Keratinocyte (primary cell): Measurements from ENCODE around the gene CHIT1. TPM values are rescaled to one million over a fixed set of nuclear protein-coding genes. Genes with fewer than 3 reads are reported as not detected.
"Not testable (repeated sequence)": the region's sequence is repeated elsewhere in the genome, so short reads cannot be mapped to it uniquely, and the experiment has no call there.

ENCODE experiments used
- DNase-seq: peaks from one replicate; pipeline ENCODE4 v3.0.0-alpha.2; 2011; ENCODE audit warnings: low read depth, missing footprints, low spot score
- FAIRE-seq: peaks from 2 replicates; lab custom pipeline; 2011; peaks lifted over from hg19 to GRCh38; lab: Jason Lieb, UNC
- H2AFZ ChIP-seq: 2 replicates; pipeline ENCODE4 v1.6.0; 2012; ENCODE audit warnings: low read length, control low read depth, inconsistent platforms; ENCODE audit not compliant: control insufficient read depth
- H3K27ac ChIP-seq: 2 replicates; pipeline ENCODE4 v1.5.1; 2011; ENCODE audit warnings: low read length; ENCODE audit not compliant: control insufficient read depth, insufficient read depth
- H3K27me3 ChIP-seq: 3 replicates; pipeline ENCODE4 v1.6.0; 2011; ENCODE audit warnings: low read length; ENCODE audit not compliant: control insufficient read depth, insufficient read depth; ENCODE audit errors: extremely low read depth
- H3K36me3 ChIP-seq, 2 experiments: 2 replicates in 1 of 2; 3 replicates in 1 of 2; pipeline ENCODE4 v1.5.1; 2011; ENCODE audit warnings: low read length in 2 of 2, mild to moderate bottlenecking in 1 of 2; ENCODE audit not compliant: control insufficient read depth in 2 of 2, insufficient read depth in 2 of 2; ENCODE audit errors: extremely low read depth in 1 of 2
- H3K4me1 ChIP-seq: 3 replicates; pipeline ENCODE4 v1.5.1; 2011; ENCODE audit warnings: low read length; ENCODE audit not compliant: control insufficient read depth, insufficient read depth; ENCODE audit errors: extremely low read depth
- H3K4me2 ChIP-seq: 3 replicates; pipeline ENCODE4 v1.6.0; 2011; ENCODE audit warnings: low read depth, low read length; ENCODE audit not compliant: control insufficient read depth, insufficient read depth; ENCODE audit errors: extremely low read depth
- H3K4me3 ChIP-seq, 3 experiments: fragments of 200-600 bp in 1 of 3; sonication (generic) in 1 of 3; 2 replicates in 2 of 3; 3 replicates in 1 of 3; pipeline ENCODE4 v1.5.1; 2011 to 2016; ENCODE audit warnings: low read length in 3 of 3, mild to moderate bottlenecking in 3 of 3, control low read depth in 2 of 3, inconsistent platforms in 1 of 3, low read depth in 1 of 3, mixed read lengths in 1 of 3, mixed run types in 1 of 3, moderate library complexity in 1 of 3; ENCODE audit not compliant: control insufficient read depth in 2 of 3, insufficient read depth in 2 of 3; ENCODE audit errors: extremely low read depth in 1 of 3
- H3K79me2 ChIP-seq: 2 replicates; pipeline ENCODE4 v1.6.0; 2012; ENCODE audit warnings: low read length; ENCODE audit not compliant: control insufficient read depth, insufficient read depth
- H3K9ac ChIP-seq: 3 replicates; pipeline ENCODE4 v1.6.0; 2011; ENCODE audit warnings: low read length; ENCODE audit not compliant: control insufficient read depth, insufficient read depth; ENCODE audit errors: extremely low read depth
- H3K9me1 ChIP-seq: 3 replicates; pipeline ENCODE4 v1.6.0; 2011; ENCODE audit warnings: low read length; ENCODE audit not compliant: control insufficient read depth, insufficient read depth; ENCODE audit errors: extremely low read depth
- H3K9me3 ChIP-seq: 2 replicates; pipeline ENCODE4 v1.5.1; 2012; ENCODE audit warnings: low read depth, low read length; ENCODE audit not compliant: control insufficient read depth
- H4K20me1 ChIP-seq: 3 replicates; pipeline ENCODE4 v1.6.0; 2011; ENCODE audit warnings: low read length; ENCODE audit not compliant: control insufficient read depth, insufficient read depth; ENCODE audit errors: extremely low read depth
- EZH2 ChIP-seq: IDR thresholded peaks from one replicate; pipeline ENCODE4 v1.6.1; 2012; ENCODE audit warnings: inconsistent platforms, mild to moderate bottlenecking, low read length, moderate library complexity
- dilution Hi-C: fragments of 300-500 bp; cut with MboI; formaldehyde crosslinking; loops from one replicate; pipeline ENCODE4 v1.7.0; 2020; ENCODE audit warnings: low sequenced_read_pairs; ENCODE audit not compliant: extremely low pct_ligation_motif_present
- polyA plus RNA-seq, 5 experiments: library from polyadenylated mRNA; depleted of rRNA in 3 of 5; stranded (reverse) in 3 of 5; stranded (forward) in 1 of 5; unstranded in 1 of 5; fragments of >200 nt; gene quantifications; 1 replicate in 1 of 5; 2 replicates in 3 of 5; 3 replicates in 1 of 5; pipeline versions ENCODE4 v1.2.1 to v1.2.3, GENCODE V29; 2011 to 2012; ENCODE audit warnings: missing spikeins in 2 of 5, low read depth in 1 of 5, low replicate concordance in 1 of 5
- TF ChIP-seq, protein P1 (sequence below), 3 experiments: IDR thresholded peaks in 1 of 3; conservative IDR thresholded peaks in 1 of 3; optimal IDR thresholded peaks in 1 of 3; 2 replicates in 2 of 3; 3 replicates in 1 of 3; pipeline versions ENCODE3 to v1.5.1; 2011; ENCODE audit warnings: low read length in 3 of 3, mild to moderate bottlenecking in 3 of 3, moderate library complexity in 2 of 3, control low read depth in 1 of 3, inconsistent platforms in 1 of 3; ENCODE audit not compliant: insufficient read depth in 2 of 3; ENCODE audit errors: extremely low read depth in 1 of 3

CHIT1 gene
- polyA plus RNA-seq, 1 donor (not counting 4 experiments of a cell fraction or from before 2014, with no cell fraction given) = not detected

DNA sequence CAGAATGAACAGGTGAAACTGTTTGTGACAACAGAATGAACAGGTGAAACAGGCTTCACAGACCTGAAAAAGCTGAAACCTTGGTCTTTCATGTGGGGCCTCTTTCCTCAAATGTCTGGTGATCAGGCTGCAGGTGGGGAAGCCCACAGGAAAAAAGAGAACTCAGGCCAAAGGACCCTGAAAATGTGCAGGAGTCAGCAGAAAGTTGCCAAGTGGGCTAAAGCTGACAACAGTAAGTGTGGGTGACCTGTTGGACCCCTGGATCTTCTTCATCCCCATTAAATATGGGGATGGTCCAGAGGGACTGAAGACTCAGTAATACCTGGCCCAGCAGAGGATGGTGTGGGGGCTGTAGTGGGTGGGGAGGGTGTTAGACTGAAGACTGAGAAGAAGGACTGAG lies 9.1 kb upstream of the CHIT1 start:
- TF ChIP-seq EZH2 = no peak
- TF ChIP-seq, protein P1, sequence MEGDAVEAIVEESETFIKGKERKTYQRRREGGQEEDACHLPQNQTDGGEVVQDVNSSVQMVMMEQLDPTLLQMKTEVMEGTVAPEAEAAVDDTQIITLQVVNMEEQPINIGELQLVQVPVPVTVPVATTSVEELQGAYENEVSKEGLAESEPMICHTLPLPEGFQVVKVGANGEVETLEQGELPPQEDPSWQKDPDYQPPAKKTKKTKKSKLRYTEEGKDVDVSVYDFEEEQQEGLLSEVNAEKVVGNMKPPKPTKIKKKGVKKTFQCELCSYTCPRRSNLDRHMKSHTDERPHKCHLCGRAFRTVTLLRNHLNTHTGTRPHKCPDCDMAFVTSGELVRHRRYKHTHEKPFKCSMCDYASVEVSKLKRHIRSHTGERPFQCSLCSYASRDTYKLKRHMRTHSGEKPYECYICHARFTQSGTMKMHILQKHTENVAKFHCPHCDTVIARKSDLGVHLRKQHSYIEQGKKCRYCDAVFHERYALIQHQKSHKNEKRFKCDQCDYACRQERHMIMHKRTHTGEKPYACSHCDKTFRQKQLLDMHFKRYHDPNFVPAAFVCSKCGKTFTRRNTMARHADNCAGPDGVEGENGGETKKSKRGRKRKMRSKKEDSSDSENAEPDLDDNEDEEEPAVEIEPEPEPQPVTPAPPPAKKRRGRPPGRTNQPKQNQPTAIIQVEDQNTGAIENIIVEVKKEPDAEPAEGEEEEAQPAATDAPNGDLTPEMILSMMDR (optimal IDR thresholded peaks at IDR 0.05 in 1 of 3, IDR thresholded peaks at IDR 0.05 in 1 of 3, conservative IDR thresholded peaks at IDR 0.05 in 1 of 3; ENCODE audit: extremely low read depth in 1 of 3, insufficient read depth in 2 of 3, low read length in 3 of 3) = no peak
- no peak overlapping the region for H3K4me2 ChIP-seq
- H3K79me2 ChIP-seq = no peaks in the 10 kb centered on the region
- FAIRE-seq (no peak), DNase-seq (no peak)
- no peak overlapping the region for H3K4me3 ChIP-seq
- no peaks in the 10 kb centered on the region for H3K9me1 ChIP-seq
- no peak overlapping the region for H3K9ac ChIP-seq
- no peaks in the 10 kb centered on the region for H3K36me3 ChIP-seq
- H4K20me1 ChIP-seq = no peaks in the 10 kb centered on the region
- H2AFZ ChIP-seq = no peak overlapping the region
- no peaks in the 10 kb centered on the region for H3K9me3 ChIP-seq
- dilution Hi-C loops = no loop called here
- H3K27ac ChIP-seq = no peak overlapping the region
- H3K27me3 ChIP-seq = no peaks in the 10 kb centered on the region
- H3K4me1 ChIP-seq = no peaks in the 10 kb centered on the region

DNA sequence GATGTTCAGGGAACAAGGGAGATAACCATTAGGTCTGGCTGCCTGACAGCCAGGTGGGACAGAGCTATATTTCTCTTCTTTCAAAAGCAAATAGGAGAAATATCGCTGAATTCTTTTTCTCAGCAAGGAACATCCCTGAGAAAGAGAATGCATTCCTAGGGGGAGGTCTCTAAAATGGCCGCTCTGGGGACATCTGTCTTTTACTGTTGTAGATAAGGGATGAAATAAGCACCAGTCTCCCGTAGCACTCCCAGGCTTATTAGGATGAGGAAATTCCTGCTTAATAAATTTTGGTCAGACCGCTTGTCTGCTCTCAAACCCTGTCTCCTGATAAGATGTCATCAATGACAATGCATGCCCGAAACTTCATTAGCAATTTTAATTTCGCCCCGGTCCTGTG lies 5.4 kb upstream of the CHIT1 start:
- FAIRE-seq, H3K27me3 ChIP-seq, dilution Hi-C loops: not testable (repeated sequence)

DNA sequence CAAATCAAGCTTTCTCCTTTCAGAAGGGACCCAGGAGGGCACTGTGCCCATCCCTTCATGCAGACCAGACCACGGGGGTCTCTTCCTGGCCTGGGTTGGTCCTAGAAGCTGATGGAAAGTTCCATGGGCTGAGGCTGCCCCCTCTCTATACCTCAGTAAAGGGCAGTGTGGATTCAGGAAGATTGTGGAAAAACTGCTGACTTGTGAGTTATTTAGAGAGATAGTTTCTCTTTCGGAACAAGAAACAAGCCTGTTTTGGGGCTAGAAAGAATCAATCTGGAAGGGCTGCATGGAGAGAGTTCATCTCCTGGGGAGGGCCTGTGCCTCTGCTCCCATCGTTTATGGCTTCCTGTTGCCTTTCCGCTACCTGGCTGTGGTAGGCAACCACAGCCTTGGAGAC lies 803 bp downstream of the CHIT1 start:
- Histone ChIP-seq H3K79me2 (no peaks in the 10 kb centered on the region), H3K36me3 (no peaks in the 10 kb centered on the region), H3K9me3 (no peaks in the 10 kb centered on the region), H2AFZ (no peak overlapping the region), H4K20me1 (no peaks in the 10 kb centered on the region), H3K9me1 (no peaks in the 10 kb centered on the region), H3K4me1 (no peaks in the 10 kb centered on the region), H3K27me3 (peaks cover 15% of the 10 kb centered on the region), H3K9ac (no peak overlapping the region), H3K27ac (no peak overlapping the region), H3K4me2 (no peak overlapping the region), H3K4me3 (no peak overlapping the region)
- no peak for DNase-seq
- FAIRE-seq = no peak
- TF ChIP-seq, protein P1 (optimal IDR thresholded peaks at IDR 0.05 in 1 of 3, IDR thresholded peaks at IDR 0.05 in 1 of 3, conservative IDR thresholded peaks at IDR 0.05 in 1 of 3; ENCODE audit: extremely low read depth in 1 of 3, insufficient read depth in 2 of 3, low read length in 3 of 3) = no peak
- TF ChIP-seq EZH2 = no peak
- dilution Hi-C loops = no loop called here

More for the DNA sequence above, 5.4 kb upstream of the CHIT1 start:
- not testable (repeated sequence) for H3K9ac ChIP-seq, H3K4me3 ChIP-seq, H3K9me1 ChIP-seq, H3K79me2 ChIP-seq, H4K20me1 ChIP-seq, H3K36me3 ChIP-seq, H3K4me2 ChIP-seq, H3K4me1 ChIP-seq, DNase-seq, H3K9me3 ChIP-seq, H2AFZ ChIP-seq, H3K27ac ChIP-seq
